WERI-Rb-1 (cell line): Measurements from ENCODE around the gene CYSTM1.
"Not testable (repeated sequence)": the region's sequence is repeated elsewhere in the genome, so short reads cannot be mapped to it uniquely, and the experiment has no call there.

ENCODE experiments used
- DNase-seq: peaks from one replicate; pipeline ENCODE4 v3.0.0-alpha.2; 2020
- H3K27ac ChIP-seq: fragments of 250-450 bp; sonication (Bioruptor Pico); 2 replicates; pipeline ENCODE4 v1.5.1; 2020; ENCODE audit warnings: mild to moderate bottlenecking, moderate library complexity
- H3K27me3 ChIP-seq: fragments of 250-450 bp; sonication (Bioruptor Pico); 2 replicates; pipeline ENCODE4 v1.5.1; 2021; ENCODE audit warnings: mild to moderate bottlenecking, low read depth, moderate library complexity; ENCODE audit not compliant: insufficient read depth, severe bottlenecking
- H3K36me3 ChIP-seq: fragments of 250-450 bp; sonication (Bioruptor Pico); 2 replicates; pipeline ENCODE4 v1.5.1; 2020; ENCODE audit warnings: mild to moderate bottlenecking, moderate library complexity
- H3K4me3 ChIP-seq: 2 replicates; pipeline ENCODE4 v1.5.1; 2011; ENCODE audit warnings: low read depth, mild to moderate bottlenecking, control low read depth, low read length
- H3K9me3 ChIP-seq: fragments of 250-450 bp; sonication (Bioruptor Pico); 2 replicates; pipeline ENCODE4 v1.5.1; 2021; ENCODE audit warnings: mild to moderate bottlenecking, moderate library complexity; ENCODE audit not compliant: severe bottlenecking
- CTCF ChIP-seq: IDR thresholded peaks from 2 replicates; pipeline ENCODE4 v1.5.1; 2011; ENCODE audit warnings: low read depth, mild to moderate bottlenecking, control low read depth, inconsistent platforms, low read length

Gene CYSTM1

GRCh38 chr5:140197023-140197422 is 22.0 kb downstream of the CYSTM1 start:
- Histone ChIP-seq H3K36me3 (no peaks in the 10 kb centered on the region), H3K27ac (no peak overlapping the region), H3K4me3 (no peak overlapping the region), H3K9me3 (no peaks in the 10 kb centered on the region), H3K27me3 (no peaks in the 10 kb centered on the region)
- DNase-seq = no peak
- TF ChIP-seq CTCF = no peak

DNA sequence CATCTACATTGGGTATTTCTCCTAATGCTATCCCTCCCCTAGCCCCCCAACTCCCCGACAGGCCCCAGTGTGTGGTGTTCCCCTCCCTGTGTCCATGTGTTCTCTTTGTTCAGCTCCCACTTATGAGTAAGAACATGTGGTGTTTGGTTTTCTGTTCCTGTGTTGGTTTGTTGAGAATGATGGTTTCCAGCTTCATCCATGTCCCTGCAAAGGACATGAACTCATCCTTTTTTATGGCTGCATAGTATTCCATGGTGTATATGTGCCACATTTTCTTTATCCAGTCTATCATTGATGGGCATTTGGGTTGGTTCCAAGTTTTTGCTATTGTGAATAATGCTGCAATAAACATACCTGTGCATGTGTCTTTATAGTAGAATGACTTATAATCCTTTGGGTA is 23.9 kb downstream of the CYSTM1 start:
- H3K36me3 ChIP-seq, DNase-seq, H3K27ac ChIP-seq, H3K27me3 ChIP-seq, H3K4me3 ChIP-seq, H3K9me3 ChIP-seq: not testable (repeated sequence)

- Histone ChIP-seq H3K4me3 (no peak overlapping the region), H3K9me3 (no peaks in the 10 kb centered on the region), H3K27me3 (no peaks in the 10 kb centered on the region), H3K36me3 (no peaks in the 10 kb centered on the region), H3K27ac (no peak overlapping the region)
- TF ChIP-seq CTCF = no peak
- no peak for DNase-seq
Measured at GRCh38 chr5:140202078-140202477, 27.1 kb downstream of the CYSTM1 start.

DNA sequence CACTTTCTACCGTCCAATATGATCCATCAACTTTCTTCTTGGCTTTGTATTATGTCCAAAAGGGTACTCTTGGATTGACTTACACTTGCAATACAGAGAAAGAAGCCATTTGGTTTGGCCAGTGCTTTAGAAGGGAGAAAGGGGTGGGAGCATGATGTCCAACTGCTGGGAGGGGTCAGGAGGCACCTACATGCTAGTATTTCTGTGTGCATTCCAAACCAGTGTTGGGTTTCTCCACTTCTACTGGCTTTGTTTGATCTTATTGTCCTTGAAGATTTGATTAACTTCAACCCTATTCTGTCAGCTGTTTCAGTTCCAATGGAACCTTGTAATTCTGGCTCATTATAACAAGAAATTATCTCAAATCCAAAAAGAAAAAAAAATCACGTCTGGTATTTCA is 27.6 kb downstream of the CYSTM1 start:
- Histone ChIP-seq H3K27ac (no peak overlapping the region), H3K4me3 (no peak overlapping the region), H3K9me3 (no peaks in the 10 kb centered on the region), H3K36me3 (no peaks in the 10 kb centered on the region), H3K27me3 (no peaks in the 10 kb centered on the region)
- no peak for TF ChIP-seq CTCF
- no peak for DNase-seq

DNA sequence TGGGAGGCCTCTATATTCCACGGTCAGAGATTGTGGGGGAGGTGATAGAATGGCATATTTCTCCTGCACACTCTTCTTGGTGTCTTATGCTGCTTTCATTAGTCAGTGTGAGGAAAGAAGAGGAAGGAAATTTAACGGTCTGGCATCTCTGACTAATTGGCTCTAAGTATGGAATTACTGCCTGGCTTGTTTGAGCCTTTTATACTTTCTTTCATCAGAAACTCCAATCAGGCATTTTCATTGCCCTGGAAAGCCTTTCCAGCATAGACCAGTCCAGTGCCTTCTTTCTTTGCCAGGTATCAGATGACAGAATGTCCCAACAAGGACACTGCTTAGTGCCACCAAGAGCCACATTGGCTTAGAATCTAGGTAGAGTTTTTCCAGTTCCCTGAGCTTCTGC is 30.2 kb downstream of the CYSTM1 start:
- no peaks in the 10 kb centered on the region for H3K9me3 ChIP-seq
- no peak for TF ChIP-seq CTCF
- H3K4me3 ChIP-seq = no peak overlapping the region
- no peaks in the 10 kb centered on the region for H3K27me3 ChIP-seq
- no peak for DNase-seq
- no peak overlapping the region for H3K27ac ChIP-seq
- H3K36me3 ChIP-seq = no peaks in the 10 kb centered on the region

- no peak for DNase-seq
- Histone ChIP-seq H3K4me3 (no peak overlapping the region), H3K9me3 (no peaks in the 10 kb centered on the region), H3K36me3 (no peaks in the 10 kb centered on the region), H3K27ac (no peak overlapping the region), H3K27me3 (no peaks in the 10 kb centered on the region)
- TF ChIP-seq CTCF = no peak
Measured at GRCh38 chr5:140205952-140206351, 31.0 kb downstream of the CYSTM1 start.
